GM19463 (cell line): ENCODE measurements around the gene ZFAND2B.

Source experiments
- ATAC-seq: cut with Tn5 transposase; IDR thresholded peaks from one replicate; pipeline ENCODE4 v1.9.1; 2021; ENCODE audit warnings: mild to moderate bottlenecking, moderate library complexity; ENCODE audit not compliant: unreplicated experiment

The ZFAND2B gene, protein sequence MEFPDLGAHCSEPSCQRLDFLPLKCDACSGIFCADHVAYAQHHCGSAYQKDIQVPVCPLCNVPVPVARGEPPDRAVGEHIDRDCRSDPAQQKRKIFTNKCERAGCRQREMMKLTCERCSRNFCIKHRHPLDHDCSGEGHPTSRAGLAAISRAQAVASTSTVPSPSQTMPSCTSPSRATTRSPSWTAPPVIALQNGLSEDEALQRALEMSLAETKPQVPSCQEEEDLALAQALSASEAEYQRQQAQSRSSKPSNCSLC

DNA sequence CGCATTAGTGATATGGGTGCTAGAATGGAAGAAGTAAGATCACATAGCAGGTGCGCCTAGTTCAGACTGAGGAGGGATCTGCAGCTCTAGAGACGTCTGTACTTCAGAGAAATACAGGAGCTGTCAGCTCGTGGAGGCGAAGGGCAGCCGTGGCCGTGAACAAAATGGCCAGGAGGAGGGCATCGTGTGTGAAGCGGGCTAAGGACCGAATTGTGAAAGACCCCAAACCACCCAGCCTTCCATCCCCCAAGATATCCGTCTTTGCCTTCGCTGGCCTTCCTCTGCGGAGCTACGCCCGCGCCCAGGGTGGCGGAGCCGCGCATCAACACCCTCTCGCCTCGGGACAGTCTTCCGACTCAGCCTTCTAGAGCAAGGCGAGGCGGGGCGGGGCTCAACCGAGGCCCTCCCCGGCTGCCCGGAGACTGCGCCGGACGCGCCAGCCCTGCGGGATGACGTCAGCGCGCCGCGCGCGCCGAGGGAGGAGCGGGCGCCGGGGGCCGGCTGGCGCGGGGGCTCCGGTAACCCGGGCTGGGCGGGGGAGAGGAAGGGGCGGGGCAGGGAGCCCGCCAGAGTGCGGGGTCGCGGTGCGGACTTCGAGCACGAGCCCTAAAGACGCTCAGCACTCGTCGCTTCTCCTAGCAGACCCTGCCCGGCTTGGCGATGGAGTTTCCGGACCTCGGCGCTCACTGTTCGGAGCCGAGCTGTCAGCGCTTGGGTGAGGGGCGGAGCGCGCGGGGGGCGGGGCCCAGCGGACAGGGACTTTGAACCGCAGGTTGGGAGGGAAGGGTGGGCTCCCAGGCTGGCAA is at the start of gene ZFAND2B:
TSS of gene ZFAND2B (plus strand) at position 455 of the 806 bp plus-strand sequence. CDS start at position 661, 206 bp downstream.
- ATAC-seq: peak; percentile 98

DNA sequence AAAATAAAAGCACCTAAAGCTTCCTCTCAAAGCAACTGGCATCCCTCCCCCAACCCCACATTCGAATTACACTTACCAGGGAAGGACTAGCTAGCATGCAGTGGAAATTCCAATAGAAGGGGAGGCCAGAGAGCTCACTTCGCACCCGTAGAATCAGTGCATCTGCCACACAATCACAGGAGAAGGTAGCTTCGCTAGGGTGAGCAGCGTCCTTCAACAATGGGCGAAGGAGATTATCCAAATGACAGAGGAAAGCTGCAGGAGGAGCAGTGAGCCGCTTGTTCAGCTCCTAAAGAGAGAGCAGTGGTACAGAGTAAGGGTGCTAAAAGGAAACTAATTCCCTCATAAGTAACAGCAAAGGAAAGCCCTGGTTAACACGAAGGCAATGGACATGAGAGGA is 49.2 kb upstream of the ZFAND2B start:
- no peak for ATAC-seq

DNA sequence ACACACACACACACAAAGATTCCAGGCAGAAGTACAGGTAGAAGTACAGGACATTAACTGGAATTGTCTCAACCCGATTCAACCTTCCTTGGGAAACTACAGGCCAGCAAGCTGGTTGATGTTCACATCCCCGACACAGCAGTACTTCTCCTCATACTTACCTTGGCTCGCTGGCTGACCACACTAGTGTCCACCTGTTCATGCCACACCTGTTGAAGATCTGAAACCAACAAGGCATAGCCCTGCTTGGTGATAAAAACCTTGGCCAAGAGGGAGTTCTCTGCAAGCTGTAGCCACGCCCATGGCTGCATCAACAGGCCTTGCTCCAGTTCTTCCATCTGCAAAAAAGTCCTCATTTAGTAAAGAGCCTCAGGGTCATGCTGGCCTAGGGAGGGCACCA is 48.6 kb upstream of the ZFAND2B start:
- no peak for ATAC-seq

DNA sequence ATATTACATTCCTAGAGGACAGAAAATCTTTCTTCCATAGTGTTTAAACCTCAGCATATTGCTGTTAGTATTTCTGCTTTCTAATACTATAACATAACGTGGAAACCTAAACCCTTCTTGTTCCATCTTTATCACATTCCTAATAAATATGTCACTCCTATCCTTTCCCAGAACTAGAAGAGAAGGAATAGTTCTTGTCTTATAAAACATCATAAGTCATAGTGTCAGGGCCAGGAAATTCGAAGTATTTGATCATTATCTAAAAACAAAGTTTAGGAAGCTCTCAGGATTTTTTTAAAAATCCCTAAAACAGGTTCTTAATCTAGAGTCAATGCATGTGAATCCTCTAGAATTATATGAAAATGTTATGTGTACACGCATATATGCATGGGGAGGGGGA is 48.0 kb upstream of the ZFAND2B start:
- no peak for ATAC-seq

DNA sequence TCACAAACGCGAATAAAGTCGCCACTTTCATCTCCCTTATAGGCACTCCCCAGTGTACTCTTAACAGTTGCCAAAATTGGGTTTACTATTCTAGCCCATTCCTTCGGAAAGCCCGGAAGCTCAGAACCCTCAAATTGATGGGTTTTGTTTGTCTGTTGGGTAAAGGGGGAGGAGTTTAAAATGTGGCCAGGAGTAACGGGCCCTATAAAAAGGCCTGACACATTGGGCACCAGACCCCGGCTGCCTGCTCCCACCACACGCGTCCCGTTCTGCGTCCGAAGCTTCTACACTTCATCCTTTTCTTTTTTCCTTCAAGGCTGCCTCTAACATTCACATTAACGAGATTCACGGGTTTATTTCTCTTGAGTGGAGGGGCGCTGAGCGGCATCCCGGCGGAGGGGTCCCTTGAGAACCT is 46.8 kb upstream of the ZFAND2B start:
- no peak for ATAC-seq

DNA sequence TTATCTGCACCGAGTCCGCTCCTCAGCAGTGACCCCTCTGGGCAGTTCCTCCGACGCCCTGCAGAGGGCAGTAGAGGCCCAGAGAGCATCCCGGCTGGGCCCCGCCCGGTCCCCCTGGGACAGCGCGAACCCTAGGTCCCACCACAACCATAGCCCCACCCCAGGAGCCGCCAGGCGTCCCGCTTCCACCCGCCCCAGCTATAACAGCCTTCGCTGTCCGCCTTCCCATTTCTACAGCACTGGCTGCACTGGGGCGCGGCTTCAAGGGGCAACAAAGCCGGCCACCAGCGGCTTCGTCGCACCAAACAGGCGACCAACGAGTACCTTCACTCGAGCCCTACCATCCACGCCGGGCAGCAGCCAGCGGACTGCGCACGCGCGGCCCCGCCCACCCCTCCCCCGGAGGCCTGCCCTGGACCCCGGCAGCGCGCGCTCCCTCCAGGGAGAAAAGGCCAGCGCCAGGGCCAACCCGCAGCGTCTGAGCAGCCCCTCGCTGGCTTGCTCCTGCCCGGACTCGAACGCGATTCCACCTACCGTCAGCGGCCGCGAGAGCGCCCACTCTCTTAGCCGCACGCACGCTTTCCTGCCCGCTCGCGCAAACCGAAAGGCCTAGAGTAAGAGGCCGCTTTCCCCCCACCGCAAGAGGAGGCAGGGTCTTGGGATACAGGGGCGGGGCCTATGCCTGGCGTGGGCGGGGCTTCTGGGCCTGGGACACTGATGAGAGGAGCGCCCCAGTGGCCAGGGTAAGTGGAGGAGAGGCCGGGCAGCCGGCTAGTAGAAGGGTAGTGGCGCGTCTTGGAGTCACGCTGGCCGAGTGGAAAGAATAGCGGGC is 46.2 kb upstream of the ZFAND2B start, which contains the start of gene NHEJ1:
TSS of gene NHEJ1 (minus strand) at position 630 of the 832 bp plus-strand sequence. CDS start 2,453 bp downstream, outside the sequence.
- ATAC-seq: peak; percentile 82

DNA sequence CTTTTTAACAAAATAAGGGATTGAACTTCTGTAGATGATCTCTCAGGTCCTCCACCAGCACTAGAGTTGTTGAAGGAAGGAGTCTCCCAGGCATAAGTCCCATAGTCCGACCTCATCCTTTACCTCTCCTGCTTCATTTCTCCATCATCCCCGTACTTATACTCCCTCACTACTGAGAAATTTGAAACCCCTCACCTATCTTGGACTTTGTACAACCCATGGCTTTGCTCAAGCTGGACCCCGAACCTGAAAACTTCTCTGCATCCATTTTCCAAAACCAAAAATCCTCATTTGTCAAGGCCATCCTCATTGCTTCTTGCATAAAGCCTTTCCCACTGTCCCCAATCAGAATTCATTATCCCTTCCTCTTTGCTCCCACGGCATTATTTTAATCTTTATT is 45.5 kb upstream of the ZFAND2B start:
- no peak for ATAC-seq

DNA sequence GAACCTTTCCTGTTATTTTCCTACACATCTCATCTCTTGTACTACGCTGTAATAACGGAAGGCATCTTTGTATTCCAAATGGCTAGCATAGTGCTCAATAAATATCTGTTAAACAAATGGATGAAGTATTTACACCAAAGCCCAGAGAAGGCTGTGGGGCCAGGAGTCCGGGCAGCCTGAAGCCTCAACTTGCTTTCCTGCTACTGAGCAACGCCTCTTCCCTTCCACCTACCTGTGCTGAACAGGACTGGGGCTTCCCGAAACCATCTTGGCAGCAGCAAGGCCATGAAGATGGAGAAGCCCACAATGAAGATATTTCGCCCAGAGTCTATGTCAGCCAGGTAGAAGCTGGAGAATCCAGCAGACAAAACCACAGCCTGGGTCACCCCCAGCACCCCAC is 43.4 kb upstream of the ZFAND2B start:
- ATAC-seq: no peak

DNA sequence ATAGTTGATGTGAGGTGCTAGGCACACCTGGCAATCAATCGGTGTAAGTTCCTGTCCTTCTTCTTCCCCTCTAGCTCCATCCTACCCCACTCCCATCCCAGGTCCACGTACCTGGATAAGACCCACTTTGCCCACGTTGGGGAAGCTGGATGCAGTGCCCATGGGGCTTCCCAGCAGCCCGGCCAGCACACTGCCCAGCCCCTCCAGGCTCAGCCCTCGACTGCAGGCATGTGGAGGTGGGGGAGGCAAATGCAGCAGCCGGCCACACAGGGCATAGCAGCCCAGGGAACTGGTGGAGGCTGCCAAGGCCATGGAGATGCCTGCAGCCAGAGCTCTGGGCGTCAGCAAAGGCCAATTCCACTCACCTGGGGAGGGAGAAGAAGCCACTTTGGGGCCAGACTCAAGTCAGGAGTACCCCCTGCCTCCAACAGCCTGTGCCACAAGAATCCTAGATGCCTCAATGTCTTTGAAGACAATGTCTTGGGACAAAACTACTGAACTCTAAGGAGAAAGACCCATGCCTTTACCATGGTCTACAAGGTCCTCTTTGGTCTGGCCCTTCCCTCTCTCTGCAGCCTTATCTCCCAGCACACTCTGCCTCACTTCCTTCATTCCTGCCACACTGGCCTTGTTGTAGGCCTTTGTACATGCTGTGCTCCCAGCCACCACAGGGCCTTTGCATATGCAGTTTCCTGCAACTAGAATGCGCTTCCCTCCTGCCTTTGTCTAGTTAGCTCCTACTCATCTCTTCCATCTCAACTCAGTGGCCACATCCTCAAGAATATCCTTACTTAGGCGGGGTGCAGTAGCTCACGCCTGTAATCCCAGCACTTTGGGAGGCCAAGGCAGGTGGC is 41.3 kb upstream of the ZFAND2B start:
- ATAC-seq: no peak

DNA sequence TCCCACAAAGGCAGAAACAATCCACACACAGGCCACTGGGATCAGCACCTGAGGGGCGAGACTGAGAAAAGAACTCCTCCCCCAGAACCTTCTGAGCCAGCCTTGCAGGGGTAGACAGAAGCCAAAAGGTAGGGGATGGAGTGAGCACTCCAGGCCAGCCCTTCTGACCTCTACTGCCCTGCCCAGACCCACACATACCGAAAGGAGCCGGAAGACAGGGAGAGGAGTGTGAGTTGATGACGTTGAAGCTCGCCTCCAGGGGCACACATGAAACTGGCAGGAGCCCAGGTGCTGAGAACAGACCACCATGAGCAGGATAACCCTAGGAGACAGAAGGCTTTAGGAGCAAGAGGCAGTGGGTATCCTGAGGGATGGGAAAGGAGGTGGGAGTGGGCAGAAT is 38.6 kb upstream of the ZFAND2B start:
- ATAC-seq: no peak

DNA sequence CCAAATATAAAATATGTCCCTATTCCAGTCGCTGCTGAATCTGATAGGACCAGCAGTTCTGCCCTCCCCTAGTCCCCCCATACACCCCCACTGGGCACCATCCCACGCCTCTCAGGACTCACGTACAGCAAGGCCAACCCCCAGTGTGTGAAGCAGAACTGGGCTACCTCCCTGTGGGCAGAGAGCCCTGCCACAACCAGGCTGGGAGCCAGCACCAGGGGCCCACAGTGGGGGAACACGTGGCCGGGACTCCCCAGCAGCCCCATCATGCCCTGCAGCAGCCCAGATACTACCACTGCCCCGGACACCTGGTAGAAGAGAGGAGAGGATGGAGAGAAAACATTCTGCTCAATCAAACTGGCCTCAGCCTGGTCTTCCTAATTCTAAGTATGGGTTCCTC is 38.1 kb upstream of the ZFAND2B start:
- no peak for ATAC-seq

DNA sequence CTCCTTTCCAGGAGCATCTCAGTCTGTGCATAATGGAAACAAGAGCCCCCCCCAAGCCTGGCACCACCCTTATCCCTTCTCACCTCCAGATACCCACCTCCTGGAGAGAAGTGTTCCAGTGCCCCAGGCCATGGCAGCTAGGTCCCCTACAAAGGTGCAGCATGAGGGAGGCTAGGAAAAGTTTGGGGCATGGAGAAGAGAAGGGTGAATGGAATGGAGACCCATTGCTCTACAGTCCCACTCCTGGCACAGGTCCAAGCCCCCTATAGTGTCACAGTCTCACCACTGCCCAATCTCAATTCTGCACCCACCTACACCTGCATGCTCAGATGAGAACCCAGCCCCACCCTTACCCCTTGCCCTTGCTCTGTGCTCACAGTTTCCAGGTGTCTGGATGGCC is 37.6 kb upstream of the ZFAND2B start:
- ATAC-seq: no peak

DNA sequence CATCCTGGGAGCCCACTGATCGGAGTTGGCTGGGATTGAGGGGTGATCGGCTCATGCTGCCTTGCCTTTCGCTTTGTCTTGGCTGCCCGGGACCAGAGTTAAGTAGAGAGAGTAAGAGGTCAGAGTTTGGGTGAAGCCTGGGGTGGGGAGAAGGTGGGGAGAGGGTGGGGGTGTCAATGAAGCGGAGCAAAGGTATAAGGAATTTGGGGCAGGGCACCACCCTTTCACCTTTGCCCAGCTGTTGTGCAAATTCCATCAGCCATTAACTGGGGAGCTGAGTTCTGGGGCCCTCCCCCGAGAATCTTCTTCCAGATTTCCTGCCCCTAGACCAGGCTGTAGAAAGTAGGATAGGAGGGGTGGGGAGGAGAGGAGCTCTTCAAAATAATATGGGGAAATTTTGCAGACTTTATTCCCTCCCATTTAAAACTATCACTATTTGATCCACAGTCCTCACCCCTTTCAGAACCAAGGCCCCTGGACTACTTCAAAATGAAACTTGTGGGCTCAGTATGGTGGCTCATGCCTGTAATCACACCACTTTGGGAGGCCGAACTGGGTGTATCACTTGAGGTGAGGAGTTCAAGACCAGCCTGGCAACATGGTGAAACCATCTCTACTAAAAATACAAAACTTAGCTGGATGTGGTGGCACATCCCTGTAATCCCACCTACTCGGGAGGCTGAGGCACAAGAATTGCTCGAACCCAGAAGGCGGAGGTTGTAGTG is 36.5 kb upstream of the ZFAND2B start, which contains the start of gene SLC23A3:
TSS of gene SLC23A3 (minus strand) at position 100 of the 725 bp plus-strand sequence. CDS start at position 55, 45 bp downstream.
- no peak for ATAC-seq

DNA sequence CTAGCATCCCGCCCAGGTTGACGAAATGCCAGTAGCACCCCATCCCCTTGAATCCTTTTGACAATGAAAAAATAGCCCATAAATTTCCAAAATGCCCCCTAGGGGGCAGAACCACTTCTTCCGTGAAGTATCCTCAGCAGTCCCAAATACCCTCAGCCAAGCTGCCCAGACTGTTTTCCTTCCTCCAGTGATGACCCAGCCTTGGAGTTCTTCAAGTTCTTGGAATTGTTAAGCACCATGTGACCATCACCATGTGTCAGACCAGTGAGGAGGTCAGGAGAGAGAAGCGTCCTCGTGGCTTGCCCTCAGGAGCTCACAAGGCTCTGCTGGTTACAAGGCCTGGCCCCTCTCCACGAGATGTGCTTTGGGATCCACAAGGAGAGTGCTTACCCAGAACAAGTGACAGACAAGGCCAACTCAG is 35.3 kb upstream of the ZFAND2B start:
- ATAC-seq: no peak

DNA sequence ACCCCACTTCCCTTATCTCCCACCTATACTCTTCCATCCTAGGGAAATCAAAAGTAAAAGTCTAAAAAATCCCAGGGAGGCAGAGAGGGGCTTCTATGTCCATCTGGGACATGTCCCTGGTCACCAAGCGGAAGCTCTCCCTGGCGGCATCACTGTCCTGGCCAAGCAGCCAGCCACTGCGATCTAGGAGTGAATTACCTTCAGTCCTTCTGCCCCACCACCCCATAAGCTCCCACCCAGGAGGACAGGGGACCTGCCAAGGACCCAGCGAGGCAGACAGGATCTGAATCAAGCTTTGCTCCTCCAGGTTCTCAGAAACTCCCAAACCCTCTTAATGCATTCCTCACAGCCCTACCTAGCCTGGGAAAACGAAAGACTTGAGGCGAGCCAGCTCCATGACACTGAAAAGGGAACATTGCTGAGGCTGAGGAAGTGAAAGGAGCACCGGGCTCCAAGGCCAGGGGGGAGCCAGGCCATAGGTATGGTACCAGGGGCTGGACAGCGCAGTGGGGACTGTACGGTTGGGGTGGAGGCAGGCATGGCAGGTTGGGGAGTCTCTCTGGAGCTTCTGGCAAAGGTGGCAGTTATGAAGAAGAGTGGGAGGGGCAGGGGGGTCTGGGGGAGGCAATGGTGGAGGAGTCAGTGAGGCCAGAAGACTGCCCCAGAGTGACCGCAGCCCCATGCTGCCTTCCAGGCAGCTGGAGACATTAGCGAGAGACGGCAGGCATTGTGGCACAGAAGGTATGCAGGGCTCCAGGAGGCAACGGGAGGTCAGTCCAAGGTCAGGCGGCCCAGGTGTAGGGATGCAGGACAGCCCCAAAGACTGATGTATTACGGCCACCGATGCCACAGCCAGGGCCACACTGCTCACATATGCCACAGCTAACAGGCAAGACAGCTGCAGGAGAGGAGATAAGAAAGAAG is 34.1 kb upstream of the ZFAND2B start:
- no peak for ATAC-seq

DNA sequence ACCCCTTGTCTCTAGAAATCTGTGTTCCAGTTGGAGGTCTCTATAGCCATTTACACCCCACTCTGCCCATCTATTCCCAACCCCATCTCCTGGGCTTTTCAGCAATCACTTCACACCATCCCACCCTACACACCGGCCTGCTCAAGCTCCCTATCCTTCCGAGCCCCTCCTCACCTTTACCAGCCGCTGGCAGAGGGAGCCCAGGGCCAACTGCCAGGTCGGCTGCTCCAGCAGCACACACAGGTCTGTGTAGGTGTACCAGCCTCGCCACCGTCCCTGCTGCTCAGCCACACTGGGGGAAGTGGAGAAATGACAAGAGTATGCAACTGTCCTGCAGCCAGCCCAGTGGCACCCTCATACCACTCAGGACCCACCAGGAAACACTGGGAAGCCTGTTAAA is 33.4 kb upstream of the ZFAND2B start:
- ATAC-seq: no peak

DNA sequence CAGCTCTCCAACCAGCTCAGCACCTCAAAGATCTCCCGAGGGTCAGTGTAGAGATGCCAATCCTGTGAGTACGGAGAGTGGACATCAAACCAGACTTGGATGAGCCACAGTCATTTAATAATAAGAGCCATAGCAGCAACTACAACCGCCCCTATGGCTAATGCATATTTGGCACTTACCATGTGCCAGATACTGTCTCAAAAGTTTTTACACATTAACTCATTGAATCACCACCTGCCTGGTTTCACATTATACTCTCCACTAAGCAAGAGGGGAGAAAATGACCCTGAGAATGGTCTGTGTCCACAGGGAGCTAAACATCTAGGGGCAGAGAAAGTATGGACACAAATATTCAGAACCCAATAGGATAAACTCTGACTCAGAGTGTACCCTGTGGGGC is 32.4 kb upstream of the ZFAND2B start:
- ATAC-seq: no peak

DNA sequence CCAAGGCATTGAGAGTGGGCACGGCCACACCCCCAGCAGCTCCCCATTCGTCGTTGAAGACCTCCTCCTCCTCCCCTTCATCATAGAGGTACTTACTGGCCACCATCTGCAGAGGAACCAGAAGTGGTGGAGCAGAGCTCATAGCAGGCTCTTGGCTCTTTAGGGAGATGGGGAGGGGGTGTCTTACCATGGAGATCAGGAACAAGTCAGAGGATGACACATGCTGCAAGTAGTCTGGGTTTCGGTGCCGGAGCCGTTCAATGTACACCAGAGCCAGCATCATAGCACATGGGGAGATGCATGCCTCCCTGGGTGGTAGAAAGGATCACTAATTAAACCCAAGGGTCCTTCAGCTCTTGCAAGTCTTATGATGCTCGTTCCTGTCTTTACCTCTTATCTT is 31.8 kb upstream of the ZFAND2B start:
- ATAC-seq: no peak

DNA sequence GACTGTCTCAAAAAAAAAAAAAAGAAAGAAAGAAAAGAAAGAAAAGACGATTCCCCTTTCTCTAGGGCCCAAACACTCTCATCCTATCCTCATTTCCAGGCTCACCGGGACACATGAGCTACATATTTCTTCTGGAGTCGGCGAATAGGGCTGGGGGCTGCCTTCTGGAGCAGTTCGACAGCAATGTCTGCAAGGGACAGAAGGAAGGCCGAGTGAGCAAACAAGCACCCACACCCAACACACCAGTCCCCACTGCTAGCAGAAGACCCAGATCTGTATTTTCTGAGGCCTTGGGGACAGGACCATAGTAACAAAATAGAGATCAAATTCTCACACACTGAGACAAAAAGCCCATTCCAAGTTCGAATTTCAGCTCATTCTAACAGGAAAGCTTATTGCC is 31.1 kb upstream of the ZFAND2B start:
- ATAC-seq: no peak
